OCI-LY1 (cell line): ENCODE results near the gene ABO.

Source experiments
- H2AFZ ChIP-seq: fragments of 200-600 bp; sonication (generic), shearing (Covaris generic); 2 replicates; pipeline ENCODE4 v1.6.0; 2014; ENCODE audit warnings: antibody characterized with exemption, mild to moderate bottlenecking, low read length
- H3F3A ChIP-seq: fragments of 200-600 bp; sonication (generic), shearing (Covaris generic); 2 replicates; pipeline ENCODE4 v1.6.0; 2014; ENCODE audit warnings: mild to moderate bottlenecking, antibody characterized with exemption, low read length, moderate library complexity; ENCODE audit not compliant: insufficient read depth
- H3K27ac ChIP-seq: fragments of 200-600 bp; sonication (generic); 2 replicates; pipeline ENCODE4 v1.5.1; 2014; ENCODE audit warnings: low read length, mixed run types, mild to moderate bottlenecking, low read depth; ENCODE audit not compliant: poor library complexity, severe bottlenecking
- H3K27me3 ChIP-seq: fragments of 200-600 bp; sonication (generic); 2 replicates; pipeline ENCODE4 v1.6.0; 2014; ENCODE audit warnings: antibody characterized with exemption, mild to moderate bottlenecking, low read length, moderate library complexity; ENCODE audit not compliant: insufficient read depth
- H3K36me3 ChIP-seq: fragments of 200-600 bp; sonication (generic); 2 replicates; pipeline ENCODE4 v1.6.1; 2014; ENCODE audit warnings: mild to moderate bottlenecking, antibody characterized with exemption, low read length, moderate library complexity, mixed read lengths; ENCODE audit not compliant: insufficient read depth
- H3K4me1 ChIP-seq: fragments of 200-600 bp; sonication (generic); 2 replicates; pipeline ENCODE4 v1.5.1; 2014; ENCODE audit warnings: mild to moderate bottlenecking, low read length, moderate library complexity; ENCODE audit not compliant: insufficient read depth, severe bottlenecking
- H3K4me2 ChIP-seq: fragments of 200-600 bp; sonication (generic), shearing (Covaris generic); 2 replicates; pipeline ENCODE4 v1.6.1; 2014; ENCODE audit warnings: low read length
- H3K4me3 ChIP-seq: fragments of 200-600 bp; sonication (generic); 2 replicates; pipeline ENCODE4 v1.5.1; 2014; ENCODE audit warnings: low read length, low read depth, mild to moderate bottlenecking, mixed read lengths; ENCODE audit not compliant: poor library complexity, severe bottlenecking
- H3K79me2 ChIP-seq: fragments of 200-600 bp; shearing (Covaris generic); 2 replicates; pipeline ENCODE4 v1.6.1; 2016; ENCODE audit warnings: mixed run types, low read length, mixed read lengths; ENCODE audit not compliant: insufficient read depth
- H3K9ac ChIP-seq: fragments of 200-600 bp; sonication (generic), shearing (Covaris generic); 2 replicates; pipeline ENCODE4 v1.6.1; 2014; ENCODE audit warnings: mild to moderate bottlenecking, low read length, mixed read lengths
- H3K9me2 ChIP-seq: fragments of 200-600 bp; sonication (generic), shearing (Covaris generic); 2 replicates; pipeline ENCODE4 v1.6.1; 2014; ENCODE audit warnings: low read depth, mild to moderate bottlenecking, low read length, mixed read lengths
- H3K9me3 ChIP-seq: fragments of 200-600 bp; shearing (Covaris generic); 2 replicates; pipeline ENCODE4 v1.6.1; 2014; ENCODE audit warnings: low read length, mixed read lengths
- H4K20me1 ChIP-seq: fragments of 200-600 bp; sonication (generic), shearing (Covaris generic); 2 replicates; pipeline ENCODE4 v1.6.0; 2016; ENCODE audit warnings: mild to moderate bottlenecking, low read length; ENCODE audit not compliant: insufficient read depth
- CTCF ChIP-seq: fragments of 200-600 bp; sonication (generic), shearing (Covaris generic); IDR thresholded peaks from 2 replicates; pipeline ENCODE4 v1.5.1; 2017; ENCODE audit warnings: mild to moderate bottlenecking, antibody characterized with exemption, low read length, moderate library complexity, mixed read lengths
- EZH2 ChIP-seq: fragments of 200-600 bp; sonication (generic), shearing (Covaris generic); IDR thresholded peaks from 2 replicates; pipeline ENCODE4 v1.8.0; 2017; ENCODE audit warnings: borderline replicate concordance, mixed run types, mild to moderate bottlenecking, antibody characterized with exemption, low read length, moderate library complexity, mixed read lengths

Gene ABO

DNA sequence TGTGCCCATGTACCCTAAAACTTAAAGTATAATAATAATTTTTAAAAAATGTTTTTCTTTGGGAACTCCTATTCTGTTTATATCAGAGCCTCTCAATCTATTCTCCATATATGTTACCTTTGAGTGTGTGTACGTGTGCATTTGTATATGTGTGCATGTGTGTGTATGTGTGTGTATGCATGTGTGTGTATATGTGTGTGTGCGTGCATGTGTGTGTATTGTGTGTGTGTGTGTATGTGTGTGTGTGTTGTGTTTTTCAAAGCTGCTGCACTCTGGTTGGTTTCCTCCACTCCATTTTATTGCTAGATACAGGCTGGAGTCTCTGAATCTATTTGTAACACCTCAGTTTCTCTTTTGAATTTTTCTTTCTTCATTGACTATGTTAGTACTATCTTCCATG, 41.0 kb upstream of the ABO start:
- Histone ChIP-seq H3K79me2 (no peaks in the 10 kb centered on the region), H3F3A (no peaks in the 10 kb centered on the region), H2AFZ (no peak overlapping the region), H3K27me3 (no peaks in the 10 kb centered on the region; the same call in 1 of the 2 replicates), H3K9ac (no peak overlapping the region), H3K9me2 (no peaks in the 10 kb centered on the region), H3K4me2 (no peak overlapping the region), H3K4me3 (no peak overlapping the region), H3K9me3 (no peaks in the 10 kb centered on the region), H4K20me1 (no peaks in the 10 kb centered on the region), H3K4me1 (no peaks in the 10 kb centered on the region), H3K36me3 (no peaks in the 10 kb centered on the region), H3K27ac (no peak overlapping the region)
- TF ChIP-seq CTCF (no peak), EZH2 (no peak)

DNA sequence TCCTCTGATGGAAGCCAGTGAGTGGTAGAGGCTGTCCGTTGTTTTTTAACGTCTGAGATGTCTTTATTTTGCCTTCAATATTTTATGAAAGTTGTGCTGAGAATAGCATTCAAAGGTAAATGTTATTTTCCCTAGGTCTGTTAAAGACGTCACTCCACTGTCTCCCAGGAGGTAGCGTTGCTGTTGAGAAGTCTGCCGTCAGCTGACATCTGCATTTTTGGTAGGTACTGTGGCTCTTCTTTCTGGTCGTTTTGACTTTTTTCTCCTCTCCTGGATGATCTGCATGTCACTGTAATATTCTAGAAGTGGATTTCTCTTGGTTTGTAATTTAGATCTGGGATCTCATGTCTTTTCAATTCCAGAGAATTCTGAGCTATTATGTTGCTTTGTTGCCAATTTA, 34.6 kb upstream of the ABO start:
- no peak overlapping the region for H3K4me3 ChIP-seq
- no peaks in the 10 kb centered on the region for H3K79me2 ChIP-seq
- no peaks in the 10 kb centered on the region for H3K36me3 ChIP-seq
- no peaks in the 10 kb centered on the region for H3K4me1 ChIP-seq
- H3K9ac ChIP-seq: no peak overlapping the region
- no peak overlapping the region for H3K27ac ChIP-seq
- TF ChIP-seq EZH2: no peak
- TF ChIP-seq CTCF: no peak
- no peaks in the 10 kb centered on the region for H3K9me2 ChIP-seq
- no peak overlapping the region for H3K4me2 ChIP-seq
- H3F3A ChIP-seq: no peaks in the 10 kb centered on the region
- no peaks in the 10 kb centered on the region for H3K9me3 ChIP-seq
- H4K20me1 ChIP-seq: no peaks in the 10 kb centered on the region
- no peak overlapping the region for H2AFZ ChIP-seq
- peaks cover 14% of the 10 kb centered on the region; the same call in 1 of the 2 replicates for H3K27me3 ChIP-seq

DNA sequence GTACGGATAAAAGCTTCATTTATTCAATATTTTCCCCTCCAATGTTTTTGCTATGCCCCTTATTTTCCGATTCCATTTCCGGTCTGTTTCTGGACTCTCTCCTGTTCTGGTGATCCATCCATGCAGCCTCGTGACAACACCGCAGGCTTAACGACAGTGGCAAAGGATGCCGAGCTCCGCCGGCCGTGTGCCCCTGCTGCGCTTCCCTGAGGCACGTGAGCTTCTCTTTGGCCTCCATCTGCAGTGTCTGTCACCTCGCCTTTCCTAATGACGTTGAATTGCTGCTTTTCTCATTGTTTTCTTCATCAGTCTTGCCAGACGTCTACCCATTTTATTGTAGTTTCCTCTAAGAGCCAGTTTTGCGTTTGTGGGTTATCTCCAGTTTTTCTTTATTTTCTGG, 32.3 kb upstream of the ABO start:
- Histone ChIP-seq H3K27ac (no peak overlapping the region), H4K20me1 (no peaks in the 10 kb centered on the region), H3K79me2 (no peaks in the 10 kb centered on the region), H3K9me3 (no peaks in the 10 kb centered on the region), H3K4me2 (no peak overlapping the region), H3K9me2 (no peaks in the 10 kb centered on the region), H3K4me3 (no peak overlapping the region), H3K4me1 (no peaks in the 10 kb centered on the region), H3K27me3 (peaks cover 14% of the 10 kb centered on the region; the same call in 1 of the 2 replicates), H3K9ac (no peak overlapping the region), H3K36me3 (no peaks in the 10 kb centered on the region), H2AFZ (no peak overlapping the region), H3F3A (no peaks in the 10 kb centered on the region)
- TF ChIP-seq CTCF: no peak
- TF ChIP-seq EZH2: no peak
